SU-DHL-6 (cell line): ENCODE results near the gene SYT17.

Experiments
- H2AFZ ChIP-seq: fragments of 200-600 bp; sonication (generic); 2 replicates; pipeline ENCODE4 v1.6.1; 2014; ENCODE audit warnings: low read depth, mild to moderate bottlenecking, moderate library complexity, mixed read lengths, antibody characterized with exemption, low read length; ENCODE audit not compliant: severe bottlenecking
- H3F3A ChIP-seq: fragments of 200-600 bp; shearing (Covaris generic); 2 replicates; pipeline ENCODE4 v1.6.0; 2016; ENCODE audit warnings: antibody characterized with exemption, mild to moderate bottlenecking; ENCODE audit not compliant: insufficient read depth
- H3K27ac ChIP-seq: fragments of 200-600 bp; sonication (generic); 2 replicates; pipeline ENCODE4 v1.5.1; 2016; ENCODE audit warnings: low read depth, mild to moderate bottlenecking, low read length, moderate library complexity, mixed read lengths
- H3K27me3 ChIP-seq: fragments of 200-600 bp; sonication (generic), shearing (Covaris generic); 2 replicates; pipeline ENCODE4 v1.6.0; 2014; ENCODE audit warnings: mild to moderate bottlenecking, low read length
- H3K36me3 ChIP-seq: fragments of 200-600 bp; sonication (generic); 2 replicates; pipeline ENCODE4 v1.6.1; 2014; ENCODE audit warnings: mild to moderate bottlenecking, low read length, mixed read lengths
- H3K4me2 ChIP-seq: fragments of 300-600, 200-600 bp; shearing (Covaris generic), sonication (generic); 2 replicates; pipeline ENCODE4 v1.6.0; 2014; ENCODE audit warnings: low read length, low read depth, mild to moderate bottlenecking; ENCODE audit not compliant: poor library complexity, severe bottlenecking
- H3K4me3 ChIP-seq: fragments of 200-600 bp; sonication (generic); 2 replicates; pipeline ENCODE4 v1.5.1; 2014; ENCODE audit warnings: antibody characterized with exemption, low read length, mild to moderate bottlenecking, mixed read lengths; ENCODE audit not compliant: insufficient read depth, poor library complexity, severe bottlenecking
- H3K79me2 ChIP-seq: fragments of 200-600 bp; sonication (generic); 2 replicates; pipeline ENCODE4 v1.6.1; 2014; ENCODE audit warnings: mild to moderate bottlenecking, low read length, moderate library complexity; ENCODE audit not compliant: insufficient read depth
- H3K9ac ChIP-seq: fragments of 200-600 bp; sonication (generic); 2 replicates; pipeline ENCODE4 v1.7.0; 2014; ENCODE audit warnings: mild to moderate bottlenecking, low read length
- H3K9me2 ChIP-seq: fragments of 200-600 bp; sonication (generic); replicated peaks from 2 replicates; pipeline ENCODE4 v1.6.1; 2014; ENCODE audit warnings: low read length; ENCODE audit not compliant: insufficient read depth
- H3K9me3 ChIP-seq: fragments of 200-600 bp; sonication (generic); 2 replicates; pipeline ENCODE4 v1.6.1; 2014; ENCODE audit warnings: low read length, mixed read lengths; ENCODE audit not compliant: insufficient read depth
- H4K20me1 ChIP-seq: fragments of 200-600 bp; sonication (generic); 2 replicates; pipeline ENCODE4 v1.6.1; 2014; ENCODE audit warnings: low read depth, mild to moderate bottlenecking, antibody characterized with exemption, low read length, moderate library complexity, mixed read lengths
- EZH2phosphoT487 ChIP-seq: fragments of 200-600 bp; sonication (generic), shearing (Covaris generic); conservative IDR thresholded peaks from 2 replicates; pipeline ENCODE4 v1.6.1; 2018; ENCODE audit warnings: mild to moderate bottlenecking, antibody characterized with exemption, low read length, moderate library complexity, mixed read lengths
- TF ChIP-seq, protein P1 (sequence below): fragments of 200-600 bp; sonication (generic); IDR thresholded peaks from one replicate; pipeline ENCODE4 v1.5.1; 2017; ENCODE audit warnings: antibody characterized with exemption, mild to moderate bottlenecking, low read length, moderate library complexity; ENCODE audit not compliant: insufficient read depth, poor library complexity, severe bottlenecking

The SYT17 gene

DNA sequence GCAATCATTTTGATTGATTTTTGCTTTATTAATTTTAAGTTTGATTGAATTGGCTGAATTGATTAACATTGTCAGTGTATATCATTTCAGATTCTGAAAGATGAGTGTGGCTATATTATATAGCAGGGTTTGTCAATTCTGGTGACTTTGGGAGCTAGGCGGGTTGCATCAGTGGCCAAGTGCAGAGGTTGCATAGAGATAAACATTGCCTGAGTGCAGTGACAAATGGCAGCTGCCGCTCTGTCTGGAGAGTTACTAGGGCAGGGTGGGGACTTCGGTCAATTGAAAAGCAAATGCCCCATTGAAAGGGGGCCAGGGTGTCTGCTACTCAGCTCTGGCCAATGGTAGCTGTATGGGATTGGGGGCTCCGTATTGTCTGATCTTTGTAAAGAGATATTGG, 12.7 kb downstream of the SYT17 start:
- no peaks in the 10 kb centered on the region for H3K27me3 ChIP-seq
- H3K36me3 ChIP-seq = no peaks in the 10 kb centered on the region
- H3K9ac ChIP-seq = no peak overlapping the region
- no peak overlapping the region for H3K27ac ChIP-seq
- H3F3A ChIP-seq = no peaks in the 10 kb centered on the region
- no peak overlapping the region for H2AFZ ChIP-seq
- no peak overlapping the region for H3K4me3 ChIP-seq
- no peaks in the 10 kb centered on the region for H3K9me3 ChIP-seq
- no peak overlapping the region for H3K4me2 ChIP-seq
- TF ChIP-seq EZH2phosphoT487 = no peak
- no peaks in the 10 kb centered on the region for H3K79me2 ChIP-seq
- no peaks in the 10 kb centered on the region for H4K20me1 ChIP-seq
- no peaks in the 10 kb centered on the region for H3K9me2 ChIP-seq

DNA sequence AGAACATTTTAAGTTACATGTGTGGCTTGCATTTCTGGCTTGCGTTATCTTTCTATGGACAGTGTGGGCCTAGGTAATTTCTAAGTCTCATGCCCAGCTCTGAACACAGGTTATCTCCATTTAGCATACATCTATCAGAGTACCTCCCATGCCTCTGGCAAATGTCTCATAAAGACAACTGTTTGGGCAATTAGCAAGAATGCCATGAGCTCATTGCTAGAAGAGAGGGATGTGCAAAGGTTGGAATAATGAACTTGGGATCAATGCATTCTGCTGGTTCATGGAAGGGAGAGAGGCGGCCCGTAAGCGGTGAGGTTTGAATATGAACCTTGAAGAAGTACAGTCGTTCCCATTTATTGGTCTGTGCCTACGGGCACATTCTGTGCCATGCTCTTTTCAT, 14.4 kb downstream of the SYT17 start:
- Histone ChIP-seq H3K27ac (no peak overlapping the region), H3K27me3 (no peaks in the 10 kb centered on the region), H3F3A (no peaks in the 10 kb centered on the region), H3K4me3 (no peak overlapping the region), H4K20me1 (no peaks in the 10 kb centered on the region), H3K9ac (no peak overlapping the region), H3K4me2 (no peak overlapping the region), H3K36me3 (no peaks in the 10 kb centered on the region), H3K79me2 (no peaks in the 10 kb centered on the region), H3K9me3 (no peaks in the 10 kb centered on the region), H2AFZ (no peak overlapping the region), H3K9me2 (no peaks in the 10 kb centered on the region)
- TF ChIP-seq EZH2phosphoT487 = no peak
- TF ChIP-seq, protein P1, sequence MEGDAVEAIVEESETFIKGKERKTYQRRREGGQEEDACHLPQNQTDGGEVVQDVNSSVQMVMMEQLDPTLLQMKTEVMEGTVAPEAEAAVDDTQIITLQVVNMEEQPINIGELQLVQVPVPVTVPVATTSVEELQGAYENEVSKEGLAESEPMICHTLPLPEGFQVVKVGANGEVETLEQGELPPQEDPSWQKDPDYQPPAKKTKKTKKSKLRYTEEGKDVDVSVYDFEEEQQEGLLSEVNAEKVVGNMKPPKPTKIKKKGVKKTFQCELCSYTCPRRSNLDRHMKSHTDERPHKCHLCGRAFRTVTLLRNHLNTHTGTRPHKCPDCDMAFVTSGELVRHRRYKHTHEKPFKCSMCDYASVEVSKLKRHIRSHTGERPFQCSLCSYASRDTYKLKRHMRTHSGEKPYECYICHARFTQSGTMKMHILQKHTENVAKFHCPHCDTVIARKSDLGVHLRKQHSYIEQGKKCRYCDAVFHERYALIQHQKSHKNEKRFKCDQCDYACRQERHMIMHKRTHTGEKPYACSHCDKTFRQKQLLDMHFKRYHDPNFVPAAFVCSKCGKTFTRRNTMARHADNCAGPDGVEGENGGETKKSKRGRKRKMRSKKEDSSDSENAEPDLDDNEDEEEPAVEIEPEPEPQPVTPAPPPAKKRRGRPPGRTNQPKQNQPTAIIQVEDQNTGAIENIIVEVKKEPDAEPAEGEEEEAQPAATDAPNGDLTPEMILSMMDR = no peak

DNA sequence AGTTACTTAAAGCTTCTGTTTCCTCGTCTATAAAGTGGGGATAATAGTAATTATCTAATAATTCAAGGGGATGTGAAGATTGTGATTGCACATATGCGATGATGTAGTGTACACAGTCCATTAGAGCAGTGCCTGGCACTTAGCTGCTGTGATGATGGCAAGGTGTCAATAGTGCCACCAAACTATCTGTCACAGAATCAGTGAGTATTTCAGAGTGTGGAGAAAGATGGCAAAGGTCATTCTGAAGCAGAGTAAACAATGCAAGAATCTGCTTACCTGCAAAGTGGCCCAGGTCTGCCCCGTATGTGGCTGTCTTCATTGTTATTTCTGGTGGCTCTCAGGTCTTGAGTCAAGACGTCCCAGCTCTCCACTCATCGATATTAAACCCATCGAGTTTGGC, 15.1 kb downstream of the SYT17 start:
- no peak overlapping the region for H2AFZ ChIP-seq
- H3F3A ChIP-seq = no peaks in the 10 kb centered on the region
- no peak overlapping the region for H3K9ac ChIP-seq
- no peaks in the 10 kb centered on the region for H3K79me2 ChIP-seq
- H3K27ac ChIP-seq = no peak overlapping the region
- H4K20me1 ChIP-seq = no peaks in the 10 kb centered on the region
- H3K4me3 ChIP-seq = no peak overlapping the region
- no peaks in the 10 kb centered on the region for H3K9me2 ChIP-seq
- H3K27me3 ChIP-seq = no peaks in the 10 kb centered on the region
- H3K9me3 ChIP-seq = no peaks in the 10 kb centered on the region
- H3K4me2 ChIP-seq = no peak overlapping the region
- no peaks in the 10 kb centered on the region for H3K36me3 ChIP-seq
- TF ChIP-seq, protein P1 = no peak
- no peak for TF ChIP-seq EZH2phosphoT487

DNA sequence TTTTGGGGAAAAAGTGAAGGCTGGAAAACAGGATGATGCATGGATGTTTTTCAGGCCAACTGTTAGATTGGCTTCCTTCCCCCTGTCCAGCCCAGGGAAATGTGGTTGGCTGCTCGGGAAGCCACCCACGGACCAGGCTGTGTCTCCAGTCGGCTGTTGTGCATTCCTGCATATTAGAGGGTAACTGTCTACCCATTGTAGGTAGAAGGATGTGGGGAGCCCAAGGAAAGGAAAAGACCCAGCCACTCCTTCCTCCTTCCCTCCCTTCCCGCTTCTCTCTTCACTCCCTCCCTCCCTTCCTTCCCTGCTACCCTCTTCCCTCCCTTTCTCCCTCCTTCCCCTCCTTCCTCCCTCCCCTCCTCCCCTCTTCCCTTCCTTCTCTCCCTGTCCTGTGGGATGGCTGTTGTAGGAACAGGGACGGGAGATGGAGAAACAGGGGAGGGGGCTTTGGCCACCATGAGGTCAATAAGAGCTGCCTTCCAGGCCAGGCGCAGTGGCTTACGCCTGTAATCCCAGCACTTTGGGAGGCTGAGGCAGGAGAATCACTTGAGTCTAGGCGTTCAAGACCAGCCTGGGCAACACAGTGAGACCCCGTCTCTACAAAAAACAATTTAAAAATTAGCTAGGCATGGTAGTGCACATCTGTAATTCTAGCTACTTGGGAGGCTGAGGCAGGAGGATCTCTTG, 16.9 kb downstream of the SYT17 start:
- TF ChIP-seq, protein P1 = no peak
- no peak for TF ChIP-seq EZH2phosphoT487
- Histone ChIP-seq H3K27ac (no peak overlapping the region), H3K27me3 (no peaks in the 10 kb centered on the region), H3K9me2 (no peaks in the 10 kb centered on the region), H3K36me3 (no peaks in the 10 kb centered on the region), H3K9me3 (no peaks in the 10 kb centered on the region), H3K4me2 (no peak overlapping the region), H3F3A (no peaks in the 10 kb centered on the region), H3K4me3 (no peak overlapping the region), H2AFZ (no peak overlapping the region), H4K20me1 (no peaks in the 10 kb centered on the region), H3K9ac (no peak overlapping the region), H3K79me2 (no peaks in the 10 kb centered on the region)
